Raji (cell line): ENCODE data around the gene COQ4.

Source experiments
- POLR2A ChIP-seq: IDR thresholded peaks from 2 replicates; pipeline ENCODE4 v1.6.1; 2011; ENCODE audit warnings: low read depth, low read length, control low read depth; ENCODE audit not compliant: insufficient read depth

The COQ4 gene

GRCh38 chr9:128297221-128297773 lies 25.3 kb upstream of the COQ4 start:
- TF ChIP-seq POLR2A, result no peak

DNA sequence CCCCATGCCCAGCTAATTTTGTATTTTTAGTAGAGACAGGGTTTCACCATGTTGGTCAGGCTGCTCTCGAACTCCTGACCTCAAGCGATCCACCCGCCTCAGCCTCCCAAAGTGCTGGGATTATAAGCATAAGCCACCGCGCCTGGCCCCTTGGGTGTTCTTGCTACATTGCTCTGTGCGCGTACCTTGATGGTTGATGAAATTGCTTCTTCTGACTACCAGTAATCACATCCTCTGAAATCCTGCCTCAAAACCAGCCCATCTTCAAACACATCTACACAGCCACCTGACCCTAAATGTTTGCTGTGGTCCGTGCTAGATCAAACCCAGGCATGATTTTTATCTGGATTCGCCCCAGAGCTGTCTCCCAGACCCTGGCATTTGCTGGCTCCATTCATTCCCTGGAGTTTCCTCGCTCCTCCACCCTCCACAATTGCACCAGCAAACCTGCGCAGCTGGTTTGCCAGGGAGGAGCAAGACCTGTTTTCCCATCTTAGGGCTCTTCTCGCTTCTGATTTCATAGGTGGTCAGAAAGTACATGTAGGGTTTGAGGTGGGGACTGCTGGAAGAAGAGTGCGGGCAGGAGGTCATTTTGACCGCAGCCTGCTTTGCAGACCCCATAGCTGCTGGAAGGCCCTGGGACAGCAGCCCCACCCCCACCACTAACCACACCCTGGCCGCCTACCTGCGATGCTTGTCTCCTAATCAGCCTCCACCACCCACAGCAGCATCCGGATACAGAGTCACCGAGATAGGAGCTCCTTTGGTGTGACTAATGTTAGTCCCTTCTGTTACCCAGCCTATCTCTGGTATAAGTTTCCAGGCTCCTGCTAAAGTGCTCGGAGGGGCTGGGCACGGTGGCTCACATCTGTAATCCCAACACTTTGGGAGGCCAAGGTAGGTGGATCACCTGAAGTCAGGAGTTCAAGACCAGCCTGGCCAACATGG lies 23.8 kb upstream of the COQ4 start:
- TF ChIP-seq POLR2A, result no peak

DNA sequence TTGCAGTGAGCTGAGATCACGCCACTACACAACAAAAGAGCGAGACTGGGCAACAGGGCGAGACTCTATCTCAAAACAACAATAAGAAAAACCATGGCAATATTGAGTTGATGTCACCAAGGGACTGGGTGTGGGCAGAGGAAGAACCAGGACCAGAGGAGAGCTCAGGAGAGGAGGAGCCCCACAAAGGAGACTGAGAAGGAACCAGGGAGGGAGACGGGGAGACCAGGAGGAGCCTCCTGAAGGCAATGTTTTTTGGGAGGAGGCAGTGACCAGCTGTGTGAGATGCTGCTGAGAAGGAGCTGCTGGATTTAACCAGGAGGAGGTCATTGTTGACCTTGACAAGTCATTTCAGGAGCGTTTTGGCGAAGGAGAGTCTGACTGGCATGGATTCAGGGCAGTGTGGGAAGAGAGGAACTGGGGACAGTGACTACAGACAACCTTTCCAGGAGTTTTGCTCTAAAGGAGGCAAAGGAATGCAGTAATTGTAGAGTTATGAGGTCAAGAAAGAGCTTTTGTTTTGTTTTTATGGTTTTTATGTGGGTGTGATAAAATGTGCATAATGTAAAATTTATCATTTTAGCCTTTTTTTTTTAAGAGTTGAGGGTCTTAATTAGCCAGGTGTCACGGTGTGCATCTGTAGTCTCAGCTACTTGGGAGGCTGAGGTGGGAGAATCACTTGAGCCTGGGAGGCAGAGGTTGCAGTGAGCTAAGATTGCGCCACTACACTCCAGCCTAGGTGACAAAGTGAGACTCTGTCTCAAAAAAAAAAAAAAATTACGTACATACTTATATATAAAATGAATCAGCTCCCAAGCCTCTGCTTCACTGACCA lies 18.3 kb upstream of the COQ4 start:
- TF ChIP-seq POLR2A, result no peak

- no peak for TF ChIP-seq POLR2A
These were observed 17.7 kb upstream of the COQ4 start for GRCh38 chr9:128304971-128305288.

DNA sequence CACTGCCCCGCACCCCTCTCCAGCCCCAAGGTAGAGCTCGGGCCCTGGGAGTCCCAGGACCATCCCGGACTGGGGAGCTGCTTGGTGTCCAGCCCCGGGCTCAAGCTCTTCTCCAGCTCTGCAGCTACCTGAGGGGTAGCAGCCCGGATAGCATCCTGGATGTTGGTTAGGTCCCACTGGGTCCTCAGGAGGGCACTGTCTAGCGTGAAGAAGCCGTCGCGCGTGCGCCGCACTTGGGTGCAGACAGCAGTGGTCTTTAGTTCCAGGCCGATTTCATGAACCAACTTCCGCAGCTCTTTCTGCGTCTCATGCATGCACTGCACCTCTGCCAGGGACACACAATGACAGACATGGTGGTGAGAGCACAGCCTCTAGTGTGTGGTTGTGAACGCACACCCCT lies 13.1 kb upstream of the COQ4 start:
- no peak for TF ChIP-seq POLR2A

DNA sequence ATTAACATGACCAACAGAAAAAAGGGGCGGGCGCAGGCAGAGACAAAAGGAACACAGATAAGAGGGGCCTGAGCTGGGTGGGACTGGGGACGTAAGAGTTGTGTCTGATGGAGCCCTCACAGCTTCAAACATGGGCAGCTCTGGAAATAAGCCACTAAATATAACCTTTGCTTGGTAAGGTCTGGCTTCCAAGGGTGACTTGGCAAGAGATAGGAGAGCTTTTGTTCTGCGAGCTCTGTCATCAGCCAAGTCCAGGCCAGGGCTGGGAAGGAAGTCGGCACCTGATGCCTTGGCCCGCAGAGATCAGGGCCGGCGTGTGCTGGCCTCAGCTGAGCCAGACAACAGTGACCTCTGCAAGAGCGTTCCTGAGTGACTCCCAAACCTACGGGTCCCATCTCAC lies 12.2 kb upstream of the COQ4 start:
- no peak for TF ChIP-seq POLR2A

- no peak for TF ChIP-seq POLR2A
These were observed 7.9 kb upstream of the COQ4 start for GRCh38 chr9:128314697-128315096.

DNA sequence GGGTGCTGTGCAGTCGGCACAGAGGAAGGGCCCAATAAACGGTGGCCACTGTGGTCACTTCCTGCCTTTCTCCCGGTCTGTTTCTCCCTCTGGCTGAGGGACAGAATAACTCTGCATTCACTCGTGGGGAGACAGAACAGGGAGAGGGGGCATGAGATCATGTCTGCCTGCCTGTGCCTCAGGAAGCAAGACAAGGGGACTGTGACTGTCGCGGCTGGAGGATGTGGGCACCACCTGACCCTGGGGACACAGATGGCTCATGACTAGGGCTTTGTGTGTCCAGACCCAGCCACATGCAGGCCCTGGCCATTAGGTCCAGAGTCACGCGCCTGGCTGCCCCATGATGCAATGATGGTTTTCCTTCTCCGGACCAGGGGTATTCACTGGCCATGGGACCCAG lies 6.2 kb upstream of the COQ4 start:
- TF ChIP-seq POLR2A, result no peak

DNA sequence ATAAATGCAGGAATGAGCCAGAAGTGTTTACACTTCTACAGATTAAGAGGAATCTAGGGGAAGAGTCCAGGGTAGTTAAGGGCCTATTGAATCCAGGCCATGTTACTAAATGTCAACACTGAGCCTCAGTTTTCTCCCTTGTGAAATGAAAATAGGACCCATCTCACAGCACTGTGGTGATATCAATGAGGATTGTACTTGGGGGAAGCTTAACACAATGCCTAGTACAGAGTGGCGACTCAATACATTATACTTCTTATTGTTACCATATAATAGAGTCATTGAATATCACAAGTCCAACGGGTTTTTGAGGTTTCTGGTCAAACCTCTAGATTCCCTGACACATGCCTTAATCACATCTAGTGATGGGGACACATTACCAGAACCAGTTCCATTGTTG lies 5.0 kb upstream of the COQ4 start:
- TF ChIP-seq POLR2A, result no peak

DNA sequence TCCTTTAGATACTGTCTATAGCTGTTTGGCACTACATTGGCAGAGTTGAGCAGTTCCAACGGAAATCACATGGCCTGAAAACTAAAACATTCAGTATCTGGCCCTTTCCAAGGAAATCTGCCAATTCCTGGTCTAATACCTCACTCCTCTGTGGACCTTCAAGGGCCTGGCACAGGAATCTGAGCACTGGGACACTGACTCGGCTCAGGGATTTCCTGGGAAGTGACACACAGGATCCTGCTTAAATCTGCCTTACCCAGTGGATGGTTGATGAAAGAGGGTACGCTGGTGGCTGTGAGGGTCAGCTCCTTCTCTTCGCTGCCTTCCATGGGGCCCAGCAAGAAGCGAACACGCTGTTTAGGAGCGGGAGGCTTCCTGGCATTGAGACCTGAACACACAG lies 1.3 kb upstream of the COQ4 start:
- no peak for TF ChIP-seq POLR2A

GRCh38 chr9:128321879-128322403 lies 698 bp upstream of the COQ4 start:
- TF ChIP-seq POLR2A, result no peak

DNA sequence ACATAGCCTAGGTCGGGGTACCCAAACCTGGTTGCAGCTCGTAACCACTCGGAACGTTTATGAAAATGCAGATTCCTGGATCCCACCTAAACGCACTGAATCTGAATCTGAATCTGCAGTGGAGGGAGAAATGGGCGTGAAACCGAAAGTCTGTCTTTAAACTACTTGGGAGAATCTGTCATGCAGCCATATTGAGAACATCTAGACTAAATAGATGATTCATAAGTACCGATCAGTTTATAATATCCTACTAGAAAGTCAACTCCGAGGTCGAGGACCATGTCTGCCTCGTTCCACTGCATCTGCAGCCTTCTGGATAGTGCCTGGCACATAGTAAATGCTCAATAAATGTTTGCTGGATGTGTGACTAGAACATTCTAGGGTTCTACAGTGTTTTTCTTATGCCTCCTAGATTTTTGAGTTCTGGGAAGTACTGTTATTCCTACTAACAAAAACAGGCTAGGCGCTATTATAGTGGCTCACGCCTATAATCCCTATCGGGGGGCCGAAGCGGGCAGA lies 632 bp downstream of the COQ4 start:
- TF ChIP-seq POLR2A, result no peak

- TF ChIP-seq POLR2A, result no peak
These were observed 1.2 kb downstream of the COQ4 start for GRCh38 chr9:128323791-128324190.

GRCh38 chr9:128324401-128324800 lies 1.8 kb downstream of the COQ4 start:
- TF ChIP-seq POLR2A, result no peak

- no peak for TF ChIP-seq POLR2A
These were observed 3.0 kb downstream of the COQ4 start for GRCh38 chr9:128325629-128326028.
